HUES48 (cell line): Measurements from ENCODE around the gene CCDC167.

Source experiments
- H3K27ac ChIP-seq: one replicate; pipeline ENCODE4 v1.7.0; 2013; ENCODE audit warnings: low read depth, low read length, inconsistent platforms
- H3K27me3 ChIP-seq: 2 replicates; pipeline ENCODE4 v1.6.1; 2013; ENCODE audit warnings: mild to moderate bottlenecking, low read length; ENCODE audit not compliant: control insufficient read depth, insufficient read depth
- H3K36me3 ChIP-seq: 2 replicates; pipeline ENCODE4 v1.6.1; 2013; ENCODE audit warnings: low read length; ENCODE audit not compliant: control insufficient read depth, insufficient read depth
- H3K4me1 ChIP-seq: 2 replicates; pipeline ENCODE4 v1.6.1; 2013; ENCODE audit warnings: mild to moderate bottlenecking, low read length; ENCODE audit not compliant: control insufficient read depth, insufficient read depth
- H3K4me3 ChIP-seq: 2 replicates; pipeline ENCODE4 v1.5.1; 2013; ENCODE audit warnings: mild to moderate bottlenecking, low read depth, low read length
- H3K9ac ChIP-seq: 2 replicates; pipeline ENCODE4 v1.6.1; 2013; ENCODE audit warnings: mild to moderate bottlenecking, low read depth, low read length, moderate library complexity
- H3K9me3 ChIP-seq: 2 replicates; pipeline ENCODE4 v1.6.1; 2013; ENCODE audit warnings: low read length; ENCODE audit not compliant: control insufficient read depth, insufficient read depth

Gene CCDC167

GRCh38 chr6:37441651-37442050 lies 58.0 kb downstream of the CCDC167 start:
- no peaks in the 10 kb centered on the region for H3K4me1 ChIP-seq
- H3K4me3 ChIP-seq: no peak overlapping the region
- H3K36me3 ChIP-seq: peaks cover 55% of the 10 kb centered on the region
- H3K9me3 ChIP-seq: no peaks in the 10 kb centered on the region
- H3K9ac ChIP-seq: no peak overlapping the region
- H3K27ac ChIP-seq: no peak overlapping the region
- H3K27me3 ChIP-seq: no peaks in the 10 kb centered on the region

GRCh38 chr6:37438930-37439329 lies 60.8 kb downstream of the CCDC167 start:
- Histone ChIP-seq H3K36me3 (peaks cover 47% of the 10 kb centered on the region), H3K9me3 (no peaks in the 10 kb centered on the region), H3K4me1 (peaks cover 3% of the 10 kb centered on the region; the same call in 1 of the 2 replicates), H3K27me3 (no peaks in the 10 kb centered on the region), H3K27ac (peak overlapping the region; percentile 54), H3K9ac (no peak overlapping the region), H3K4me3 (no peak overlapping the region)

- Histone ChIP-seq H3K4me3 (no peak overlapping the region), H3K4me1 (peaks cover 6% of the 10 kb centered on the region; the same call in 1 of the 2 replicates), H3K27ac (no peak overlapping the region), H3K36me3 (peaks cover 37% of the 10 kb centered on the region), H3K9ac (no peak overlapping the region), H3K9me3 (no peaks in the 10 kb centered on the region), H3K27me3 (no peaks in the 10 kb centered on the region)
Observed at GRCh38 chr6:37435816-37436215, 63.9 kb downstream of the CCDC167 start.

- Histone ChIP-seq H3K27me3 (no peaks in the 10 kb centered on the region), H3K36me3 (peaks cover 37% of the 10 kb centered on the region), H3K4me3 (no peak overlapping the region), H3K4me1 (peaks cover 6% of the 10 kb centered on the region; the same call in 1 of the 2 replicates), H3K9ac (no peak overlapping the region), H3K9me3 (no peaks in the 10 kb centered on the region), H3K27ac (no peak overlapping the region)
Observed at GRCh38 chr6:37435373-37435772, 64.3 kb downstream of the CCDC167 start.

- Histone ChIP-seq H3K9ac (peak overlapping the region; percentile 73), H3K27ac (peak overlapping the region; percentile 82), H3K4me3 (peak overlapping the region; percentile 87), H3K27me3 (no peaks in the 10 kb centered on the region), H3K36me3 (peaks cover 30% of the 10 kb centered on the region), H3K9me3 (no peaks in the 10 kb centered on the region), H3K4me1 (peaks cover 6% of the 10 kb centered on the region; the same call in 1 of the 2 replicates)
Observed at GRCh38 chr6:37433657-37434271, 65.9 kb downstream of the CCDC167 start.
